Mesenchymal stem cell (in vitro differentiated cells and primary cell): ENCODE results near the gene YIPF5.

Experiments used
- DNase-seq: peaks from one replicate; pipeline ENCODE4 v3.0.0-alpha.2; 2013
- H2AFZ ChIP-seq: one replicate; pipeline ENCODE4 v1.6.1; 2013; ENCODE audit warnings: low read depth, mild to moderate bottlenecking, control low read depth, inconsistent platforms, low read length, moderate library complexity
- H2AK5ac ChIP-seq: 2 replicates; pipeline ENCODE4 v1.6.1; 2013; ENCODE audit warnings: low read length, moderate library complexity, mild to moderate bottlenecking, inconsistent platforms; ENCODE audit not compliant: severe bottlenecking
- H2BK120ac ChIP-seq: one replicate; pipeline ENCODE4 v1.6.1; 2013; ENCODE audit warnings: low read depth, mild to moderate bottlenecking, inconsistent platforms, low read length, moderate library complexity
- H2BK12ac ChIP-seq, 2 experiments: one replicate each; pipeline ENCODE4 v1.6.1; 2013; ENCODE audit warnings: inconsistent platforms in 2 of 2, low read length in 2 of 2, mild to moderate bottlenecking in 2 of 2, moderate library complexity in 2 of 2, control low read depth in 1 of 2
- H2BK15ac ChIP-seq: one replicate; pipeline ENCODE4 v1.6.1; 2013; ENCODE audit warnings: mild to moderate bottlenecking, low read depth, inconsistent platforms; ENCODE audit not compliant: poor library complexity, severe bottlenecking
- H2BK5ac ChIP-seq: 2 replicates; pipeline ENCODE4 v1.6.1; 2013; ENCODE audit warnings: low read depth, mild to moderate bottlenecking, low read length, control low read depth, inconsistent platforms; ENCODE audit not compliant: poor library complexity, severe bottlenecking
- H3K14ac ChIP-seq, 2 experiments: one replicate each; pipeline ENCODE4 v1.6.1; 2013; ENCODE audit warnings: inconsistent platforms in 2 of 2, low read length in 2 of 2, control low read depth in 1 of 2, mild to moderate bottlenecking in 1 of 2, moderate library complexity in 1 of 2
- H3K18ac ChIP-seq, 2 experiments: one replicate each; pipeline ENCODE4 v1.6.1; 2013; ENCODE audit warnings: inconsistent platforms in 2 of 2, low read length in 2 of 2, control low read depth in 1 of 2, low read depth in 1 of 2, mild to moderate bottlenecking in 1 of 2
- H3K23ac ChIP-seq, 2 experiments: one replicate each; pipeline ENCODE4 v1.6.1; 2013; ENCODE audit warnings: inconsistent platforms in 2 of 2, low read length in 2 of 2, mild to moderate bottlenecking in 2 of 2, moderate library complexity in 2 of 2, control low read depth in 1 of 2
- H3K27ac ChIP-seq: 2 replicates; pipeline ENCODE4 v1.5.1; 2013; ENCODE audit warnings: mild to moderate bottlenecking, moderate library complexity, low read length, control low read depth, inconsistent platforms; ENCODE audit not compliant: poor library complexity, severe bottlenecking
- H3K27me3 ChIP-seq, 2 experiments: 2 replicates each; pipeline versions ENCODE4 v1.6.1 to v1.7.0; 2013; ENCODE audit warnings: low read length in 2 of 2, mild to moderate bottlenecking in 2 of 2, moderate library complexity in 2 of 2, control low read depth in 1 of 2, inconsistent platforms in 1 of 2; ENCODE audit not compliant: control insufficient read depth in 1 of 2, insufficient read depth in 1 of 2
- H3K36me3 ChIP-seq, 2 experiments: 2 replicates each; pipeline versions ENCODE4 v1.6.1 to v1.7.0; 2013; ENCODE audit warnings: low read length in 2 of 2, control low read depth in 1 of 2, inconsistent platforms in 1 of 2, low read depth in 1 of 2, mild to moderate bottlenecking in 1 of 2; ENCODE audit not compliant: insufficient read depth in 2 of 2, control insufficient read depth in 1 of 2
- H3K4ac ChIP-seq, 2 experiments: one replicate each; pipeline ENCODE4 v1.6.1; 2013; ENCODE audit warnings: inconsistent platforms in 2 of 2, low read length in 2 of 2, mild to moderate bottlenecking in 2 of 2, moderate library complexity in 2 of 2, control low read depth in 1 of 2, low read depth in 1 of 2
- H3K4me1 ChIP-seq: 2 replicates; pipeline ENCODE4 v1.6.1; 2013; ENCODE audit warnings: low read depth, low read length, control low read depth; ENCODE audit not compliant: control insufficient read depth, insufficient read depth
- H3K4me2 ChIP-seq: 2 replicates; pipeline ENCODE4 v1.6.1; 2013; ENCODE audit warnings: low read length, mild to moderate bottlenecking, inconsistent platforms; ENCODE audit not compliant: poor library complexity, severe bottlenecking
- H3K4me3 ChIP-seq, 2 experiments: 2 replicates each; pipeline versions ENCODE4 v1.5.1 to v1.7.0; 2013; ENCODE audit warnings: low read length in 2 of 2, mild to moderate bottlenecking in 2 of 2, control low read depth in 1 of 2, low read depth in 1 of 2; ENCODE audit not compliant: insufficient read depth in 1 of 2
- H3K79me1 ChIP-seq: replicated peaks from 2 replicates; pipeline ENCODE4 v1.6.1; 2013; ENCODE audit warnings: mild to moderate bottlenecking, control low read depth, low read length, inconsistent platforms; ENCODE audit not compliant: poor library complexity, severe bottlenecking
- H3K9ac ChIP-seq: 2 replicates; pipeline ENCODE4 v1.7.0; 2013; ENCODE audit warnings: mild to moderate bottlenecking, low read length, moderate library complexity
- H3K9me3 ChIP-seq: 2 replicates; pipeline ENCODE4 v1.7.0; 2013; ENCODE audit warnings: mild to moderate bottlenecking, low read length; ENCODE audit not compliant: control insufficient read depth
- H4K8ac ChIP-seq: one replicate; pipeline ENCODE4 v1.6.1; 2013; ENCODE audit warnings: inconsistent platforms, mild to moderate bottlenecking, low read length, moderate library complexity
- H4K91ac ChIP-seq: one replicate; pipeline ENCODE4 v1.6.1; 2013; ENCODE audit warnings: mild to moderate bottlenecking, low read length, inconsistent platforms
- WGBS: methylation state at CpG from one replicate; pipeline ENCODE4 v1.1.7; 2013; ENCODE audit warnings: mixed read lengths; 5-methylcytosine and 5-hydroxymethylcytosine counted together

The YIPF5 gene

GRCh38 chr5:144130306-144130705 lies 40.2 kb downstream of the YIPF5 start:
- H2BK120ac ChIP-seq = no peak overlapping the region
- no peak overlapping the region for H2BK12ac ChIP-seq
- H3K4me3 ChIP-seq = no peak overlapping the region
- no peak overlapping the region for H2BK15ac ChIP-seq
- DNase-seq = no peak
- no peak overlapping the region for H2AK5ac ChIP-seq
- H4K8ac ChIP-seq = no peak overlapping the region
- no peak overlapping the region for H3K9ac ChIP-seq
- H2BK5ac ChIP-seq = no peak overlapping the region
- H3K36me3 ChIP-seq = no peaks in the 10 kb centered on the region
- no peak overlapping the region for H4K91ac ChIP-seq
- H3K23ac ChIP-seq = no peak overlapping the region
- H3K4me1 ChIP-seq = peaks cover 2% of the 10 kb centered on the region
- H3K18ac ChIP-seq = no peak overlapping the region
- 82% methylated on average over 2 of the region's 4 CpGs for WGBS
- H3K9me3 ChIP-seq = no peaks in the 10 kb centered on the region
- no peak overlapping the region for H2AFZ ChIP-seq
- no peak overlapping the region for H3K14ac ChIP-seq
- no peak overlapping the region for H3K4me2 ChIP-seq
- no peak overlapping the region for H3K27ac ChIP-seq
- H3K79me1 ChIP-seq = no peaks in the 10 kb centered on the region
- no peak overlapping the region for H3K4ac ChIP-seq
- H3K27me3 ChIP-seq = no peaks in the 10 kb centered on the region

GRCh38 chr5:144128844-144129243 lies 41.6 kb downstream of the YIPF5 start:
- Histone ChIP-seq H2BK15ac (no peak overlapping the region), H3K23ac (no peak overlapping the region), H3K14ac (no peak overlapping the region), H2BK12ac (no peak overlapping the region), H3K79me1 (no peaks in the 10 kb centered on the region), H3K27me3 (no peaks in the 10 kb centered on the region), H3K4me3 (no peak overlapping the region), H4K8ac (no peak overlapping the region), H4K91ac (no peak overlapping the region), H3K9ac (no peak overlapping the region), H3K18ac (no peak overlapping the region), H2AFZ (no peak overlapping the region), H2BK5ac (no peak overlapping the region), H3K4ac (no peak overlapping the region), H2AK5ac (no peak overlapping the region), H3K4me2 (no peak overlapping the region), H2BK120ac (no peak overlapping the region), H3K4me1 (peaks cover 2% of the 10 kb centered on the region), H3K27ac (no peak overlapping the region), H3K9me3 (no peaks in the 10 kb centered on the region), H3K36me3 (no peaks in the 10 kb centered on the region)
- DNase-seq = no peak
- WGBS = 81% methylated on average over 3 of the region's 4 CpGs

GRCh38 chr5:144126707-144127106 lies 43.8 kb downstream of the YIPF5 start:
- no peaks in the 10 kb centered on the region for H3K9me3 ChIP-seq
- DNase-seq = no peak
- no peaks in the 10 kb centered on the region for H3K36me3 ChIP-seq
- H3K4me3 ChIP-seq = no peak overlapping the region
- H2AK5ac ChIP-seq = no peak overlapping the region
- H3K18ac ChIP-seq = no peak overlapping the region
- no peak overlapping the region for H2BK120ac ChIP-seq
- H4K8ac ChIP-seq = no peak overlapping the region
- no peak overlapping the region for H3K27ac ChIP-seq
- no peak overlapping the region for H3K23ac ChIP-seq
- H3K14ac ChIP-seq = no peak overlapping the region
- no peak overlapping the region for H3K4me2 ChIP-seq
- H3K4ac ChIP-seq = no peak overlapping the region
- H2AFZ ChIP-seq = no peak overlapping the region
- no peaks in the 10 kb centered on the region for H3K79me1 ChIP-seq
- WGBS = 94% methylated on average over 3 of the region's 4 CpGs
- no peak overlapping the region for H2BK12ac ChIP-seq
- no peak overlapping the region for H2BK15ac ChIP-seq
- H3K27me3 ChIP-seq = no peaks in the 10 kb centered on the region
- H3K4me1 ChIP-seq = peaks cover 2% of the 10 kb centered on the region
- H2BK5ac ChIP-seq = no peak overlapping the region
- H4K91ac ChIP-seq = no peak overlapping the region
- no peak overlapping the region for H3K9ac ChIP-seq

- Histone ChIP-seq H4K91ac (peak overlapping the region; percentile 50), H2AFZ (no peak overlapping the region), H2AK5ac (no peak overlapping the region), H4K8ac (no peak overlapping the region), H3K18ac (no peak overlapping the region), H2BK5ac (no peak overlapping the region), H2BK15ac (no peak overlapping the region), H3K9me3 (no peaks in the 10 kb centered on the region), H3K79me1 (no peaks in the 10 kb centered on the region), H3K4me2 (no peak overlapping the region), H3K9ac (no peak overlapping the region), H3K27ac (no peak overlapping the region), H3K36me3 (no peaks in the 10 kb centered on the region), H3K4me3 (no peak overlapping the region), H3K27me3 (no peaks in the 10 kb centered on the region), H2BK120ac (no peak overlapping the region), H2BK12ac (no peak overlapping the region), H3K14ac (no peak overlapping the region), H3K4ac (no peak overlapping the region), H3K23ac (no peak overlapping the region), H3K4me1 (peaks cover 2% of the 10 kb centered on the region)
- WGBS = 61% methylated on average over 4 of the region's 4 CpGs
- peak; percentile 22 for DNase-seq
These were observed 45.2 kb downstream of the YIPF5 start for GRCh38 chr5:144125163-144125726.
